GM21723 (cell line): ENCODE data around the gene P2RY1.

Experiments used
- ATAC-seq: cut with Tn5 transposase; IDR thresholded peaks from one replicate; pipeline ENCODE4 v1.9.1; 2021; ENCODE audit warnings: mild to moderate bottlenecking, moderate library complexity; ENCODE audit not compliant: unreplicated experiment

Gene P2RY1, protein sequence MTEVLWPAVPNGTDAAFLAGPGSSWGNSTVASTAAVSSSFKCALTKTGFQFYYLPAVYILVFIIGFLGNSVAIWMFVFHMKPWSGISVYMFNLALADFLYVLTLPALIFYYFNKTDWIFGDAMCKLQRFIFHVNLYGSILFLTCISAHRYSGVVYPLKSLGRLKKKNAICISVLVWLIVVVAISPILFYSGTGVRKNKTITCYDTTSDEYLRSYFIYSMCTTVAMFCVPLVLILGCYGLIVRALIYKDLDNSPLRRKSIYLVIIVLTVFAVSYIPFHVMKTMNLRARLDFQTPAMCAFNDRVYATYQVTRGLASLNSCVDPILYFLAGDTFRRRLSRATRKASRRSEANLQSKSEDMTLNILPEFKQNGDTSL

DNA sequence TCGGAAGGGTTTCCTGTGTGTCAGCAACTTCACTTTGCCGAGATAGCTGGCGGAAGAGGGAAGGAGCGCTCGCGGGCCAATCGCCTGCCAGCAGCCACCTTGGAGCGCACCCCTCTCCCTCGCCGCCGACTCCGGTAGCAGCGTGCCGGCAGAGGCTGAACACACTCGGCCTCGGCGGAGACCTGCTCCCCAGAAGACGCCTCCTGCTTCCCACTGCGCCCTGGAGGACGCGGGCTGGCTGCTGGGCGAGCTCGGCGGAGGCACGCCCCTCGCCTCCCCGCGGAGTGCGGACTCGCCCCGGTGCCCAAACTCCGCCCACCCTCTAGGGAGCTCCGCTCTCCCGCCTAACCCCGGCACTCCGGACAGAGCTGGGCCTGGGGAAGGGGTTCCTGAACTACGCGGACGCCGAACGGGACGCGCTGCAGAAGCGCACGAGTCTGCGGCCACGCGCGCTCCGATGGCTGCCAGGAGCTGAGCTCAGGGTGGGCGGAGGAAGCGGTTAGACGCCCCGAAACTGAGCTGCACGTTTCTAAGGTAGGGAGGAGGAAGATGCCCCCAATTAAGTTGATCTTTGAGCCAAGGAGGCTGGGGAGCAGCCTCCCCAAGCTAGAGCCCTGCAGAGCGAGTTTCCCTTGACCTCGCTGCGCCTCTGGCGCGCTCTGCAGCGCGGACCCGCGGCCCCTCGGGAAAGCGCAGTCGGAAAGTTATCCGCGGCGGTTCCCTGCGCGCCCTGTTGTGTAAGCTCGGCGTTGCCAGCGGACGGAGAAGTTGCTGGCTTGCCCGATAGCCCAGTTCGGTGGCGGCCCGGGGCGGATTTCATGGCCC, at the start of gene P2RY1:
P2RY1 (plus strand) TSS at position 356 of the 825 bp plus-strand sequence. CDS start 652 bp downstream, outside the sequence.
- peak; percentile 82 for ATAC-seq

DNA sequence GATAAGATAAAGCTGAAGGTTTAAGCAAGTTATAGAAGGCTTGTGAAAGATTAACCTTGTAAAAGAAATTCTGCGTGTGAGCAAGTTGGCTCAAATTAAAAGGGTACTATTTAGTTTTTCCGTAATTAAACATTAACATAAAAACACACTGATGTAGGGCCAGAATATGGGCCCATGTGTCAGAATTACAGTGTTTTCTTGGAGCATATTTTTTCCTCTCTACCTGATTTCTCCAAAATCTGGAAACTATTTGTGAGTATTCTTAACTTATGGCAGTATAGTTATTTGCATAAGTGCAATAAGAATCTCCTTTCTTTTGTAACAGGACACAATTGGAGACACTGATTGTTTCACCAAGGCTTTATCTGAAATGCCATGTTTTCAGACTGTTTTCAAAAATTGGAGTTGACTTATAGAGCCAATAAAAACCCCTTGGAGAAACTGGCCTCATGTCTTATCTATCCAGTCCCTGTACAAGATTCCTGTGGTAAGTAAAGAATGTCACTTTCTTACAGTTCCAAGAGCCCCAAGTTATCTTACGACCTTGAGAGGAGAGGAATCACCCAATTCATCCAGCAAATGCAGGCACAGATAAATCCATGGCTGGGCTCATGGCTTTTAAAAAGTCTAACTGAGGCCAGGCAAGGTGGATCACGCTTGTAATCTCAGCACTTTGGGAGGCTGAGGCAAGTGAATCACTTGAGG, 47.8 kb upstream of the P2RY1 start:
- no peak for ATAC-seq

DNA sequence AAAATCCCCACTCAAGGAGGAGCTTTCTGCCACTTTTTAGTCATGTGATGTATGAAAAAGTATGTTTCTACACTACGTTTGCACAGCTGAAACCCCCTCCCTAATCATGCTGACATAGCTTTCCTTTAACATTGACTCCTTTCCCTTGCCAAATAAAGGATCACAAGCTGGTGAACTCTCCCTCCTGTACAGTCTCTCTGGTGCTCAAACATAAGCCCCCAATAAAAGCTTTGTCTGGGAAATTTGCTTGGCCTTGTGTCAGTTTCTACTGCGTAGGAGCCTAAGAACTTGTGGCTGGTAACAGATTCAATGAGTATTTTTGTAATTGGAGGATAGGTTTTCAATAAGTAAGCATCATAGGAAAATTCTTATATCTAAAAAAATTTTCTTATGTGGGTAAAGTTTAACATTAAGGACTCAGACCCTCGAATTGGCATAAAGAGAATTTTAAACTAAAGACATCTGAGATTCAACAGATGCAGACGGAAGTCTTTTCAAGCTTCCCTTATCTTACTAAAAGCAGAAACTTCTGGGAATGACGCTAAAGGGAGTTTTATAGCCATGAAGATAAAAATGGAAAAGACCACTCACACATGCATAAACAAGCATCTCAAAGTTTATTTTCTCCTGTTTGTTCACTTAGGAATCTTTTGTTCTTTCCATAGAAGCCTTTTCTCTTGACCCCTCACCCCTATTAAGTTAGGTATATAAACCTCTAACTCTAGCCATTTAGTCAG, 44.1 kb upstream of the P2RY1 start:
- no peak for ATAC-seq

DNA sequence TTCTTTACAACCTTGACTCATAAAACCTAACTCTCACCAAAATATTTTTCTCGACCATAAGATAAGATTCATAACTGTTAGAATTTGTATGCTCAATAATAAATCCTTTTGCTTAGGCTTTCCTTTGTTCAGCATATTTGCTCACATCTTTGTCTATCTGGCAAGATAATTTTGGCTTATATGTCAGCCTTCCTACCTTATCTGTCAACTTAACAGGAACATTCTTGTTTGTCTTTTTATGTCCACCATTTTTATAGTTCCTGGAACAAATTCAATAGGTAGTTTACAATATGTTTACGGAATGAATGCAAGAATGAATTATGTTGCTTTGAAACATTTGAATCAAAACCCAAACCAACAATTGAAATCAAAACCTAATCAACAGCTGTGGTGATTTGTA, 41.0 kb upstream of the P2RY1 start:
- no peak for ATAC-seq

DNA sequence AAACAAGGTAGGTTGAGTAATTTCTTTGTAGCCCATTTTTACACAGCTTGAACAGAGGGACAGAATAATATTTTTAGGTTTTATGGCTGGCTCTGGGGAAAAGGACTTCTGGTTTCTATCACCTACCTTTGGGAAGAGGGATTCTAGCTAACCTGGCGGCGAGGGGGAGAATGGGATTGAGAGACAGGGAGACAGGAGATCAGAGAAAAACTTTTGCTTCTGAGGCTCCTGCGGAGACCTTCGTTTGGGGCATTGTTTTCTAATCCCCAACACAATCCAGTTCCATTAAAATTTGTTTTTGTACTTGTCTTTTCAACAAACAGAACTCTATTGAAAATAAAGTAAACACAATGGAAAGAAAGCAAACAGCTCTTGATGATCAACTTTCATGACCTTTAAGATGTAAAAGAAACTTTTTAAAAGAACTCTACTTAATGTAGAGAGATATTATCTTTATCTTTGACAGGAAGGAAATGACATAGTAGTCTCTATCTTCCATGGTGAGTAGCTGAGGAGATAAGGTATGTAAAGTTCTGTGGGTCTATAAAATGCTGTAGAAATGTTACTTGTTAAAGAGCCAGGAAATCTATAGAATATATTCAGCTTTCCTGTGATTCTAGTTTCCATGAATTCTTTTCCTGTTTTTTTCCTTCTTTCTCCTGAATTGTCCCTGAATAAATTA, 37.0 kb upstream of the P2RY1 start:
- no peak for ATAC-seq

DNA sequence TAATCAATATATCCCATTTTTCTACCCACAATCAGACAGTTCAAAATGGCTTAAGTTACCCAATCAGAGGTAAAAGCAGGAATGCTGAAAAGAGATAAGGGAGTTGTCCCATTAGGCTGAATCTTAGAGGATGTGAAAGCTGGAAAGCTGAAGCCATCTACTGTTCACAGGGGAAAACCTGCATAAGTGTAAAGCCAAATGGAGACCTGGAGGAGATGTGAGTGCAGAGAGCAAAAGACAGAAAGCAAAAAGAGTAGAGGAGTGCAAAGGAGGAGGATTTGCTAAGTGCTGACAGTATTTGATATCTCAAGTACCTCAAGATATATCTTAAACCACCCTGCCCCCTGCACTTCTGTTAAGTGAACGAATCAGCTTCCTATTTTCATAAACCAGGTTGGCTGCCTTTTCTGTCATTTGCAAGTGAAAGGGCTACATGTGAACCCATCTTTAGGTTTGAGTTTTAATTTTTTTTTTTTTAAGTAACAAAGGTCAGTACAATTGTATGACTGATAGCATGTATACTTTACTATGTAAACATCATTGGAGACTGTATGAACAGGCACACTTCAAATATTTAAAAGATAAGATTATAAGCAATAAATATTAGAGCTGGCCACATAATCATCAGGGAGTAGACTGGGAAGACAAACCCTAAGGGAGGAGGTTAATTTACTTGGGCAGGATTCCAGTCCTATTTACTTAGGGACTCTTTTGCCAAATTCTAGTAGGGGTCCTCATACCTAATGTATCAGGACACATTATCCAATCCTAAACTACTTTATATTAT, 22.8 kb upstream of the P2RY1 start:
- no peak for ATAC-seq

DNA sequence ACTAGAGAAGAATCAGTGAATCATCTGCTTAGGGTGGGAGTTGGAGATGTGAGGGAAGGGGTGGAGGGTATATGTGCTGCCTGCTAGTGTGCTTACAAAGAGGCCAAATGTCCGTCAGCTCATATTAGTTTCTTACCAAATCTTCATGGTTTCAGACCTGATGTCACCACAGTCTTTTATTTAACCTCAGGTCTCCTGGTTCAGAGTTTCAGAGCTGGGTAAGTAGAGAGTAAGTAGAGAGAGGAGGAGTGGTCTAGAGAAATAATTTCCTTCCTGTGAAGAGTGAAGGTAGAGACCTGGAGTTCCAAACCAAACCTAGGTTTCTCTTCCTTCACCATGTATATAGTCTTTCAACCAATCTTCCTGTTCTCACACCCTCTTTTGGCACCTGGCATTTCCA, 17.5 kb upstream of the P2RY1 start:
- ATAC-seq: no peak

DNA sequence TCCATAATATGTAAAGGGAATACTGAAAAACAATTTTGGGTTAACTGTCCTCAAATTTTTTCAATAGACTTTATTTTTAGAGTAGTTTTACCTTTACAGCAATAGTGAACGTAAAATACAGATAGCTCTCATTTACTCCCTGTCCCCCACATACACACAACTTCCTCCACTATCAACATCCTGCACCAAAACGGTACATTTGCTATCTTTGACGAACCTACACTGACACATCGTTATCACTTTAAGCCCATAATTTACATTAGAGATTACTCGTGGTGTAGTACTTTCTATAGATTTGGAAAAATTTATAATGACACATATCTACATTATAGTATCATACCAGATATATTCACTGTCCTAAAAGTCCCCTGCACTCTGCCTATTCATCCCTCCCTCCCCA, 16.9 kb upstream of the P2RY1 start:
- ATAC-seq: no peak

DNA sequence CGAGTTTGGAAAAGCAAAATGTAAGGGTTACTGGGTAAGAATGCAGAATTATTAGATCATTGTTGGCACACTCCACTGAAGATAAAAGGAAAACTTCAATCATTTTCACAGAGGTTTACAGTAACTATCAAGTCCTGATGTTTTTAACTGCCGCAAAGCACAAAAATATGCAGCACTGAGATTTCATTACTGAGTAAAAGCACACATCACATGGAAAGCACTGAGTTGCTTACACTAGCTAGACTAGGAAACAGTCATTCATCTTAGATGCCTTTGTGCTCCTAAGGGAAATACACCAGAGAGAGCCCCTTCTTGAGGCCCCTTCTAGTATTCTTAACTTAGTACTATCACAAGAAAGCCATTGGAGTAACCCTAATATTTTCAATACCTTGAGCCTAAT, 11.8 kb upstream of the P2RY1 start:
- no peak for ATAC-seq

DNA sequence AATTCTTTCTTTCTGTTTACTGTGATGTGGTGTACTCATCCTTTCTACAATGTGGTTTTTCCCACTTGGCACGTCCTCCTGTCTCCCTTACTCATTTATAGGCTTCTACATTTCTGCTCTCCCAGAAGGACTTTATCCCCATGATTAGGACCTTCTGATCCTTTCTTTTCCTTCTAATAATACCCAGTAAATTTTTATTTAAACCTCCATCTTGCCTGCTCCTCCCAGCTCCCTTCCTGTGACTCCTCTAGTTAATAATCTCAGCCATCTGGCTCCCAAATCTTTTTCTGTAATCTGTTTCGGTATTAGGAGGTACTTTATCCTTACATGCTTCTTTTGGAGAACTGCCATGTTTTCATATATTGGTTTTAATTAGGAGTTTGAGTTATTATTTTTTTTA, 11.2 kb upstream of the P2RY1 start:
- ATAC-seq: no peak

DNA sequence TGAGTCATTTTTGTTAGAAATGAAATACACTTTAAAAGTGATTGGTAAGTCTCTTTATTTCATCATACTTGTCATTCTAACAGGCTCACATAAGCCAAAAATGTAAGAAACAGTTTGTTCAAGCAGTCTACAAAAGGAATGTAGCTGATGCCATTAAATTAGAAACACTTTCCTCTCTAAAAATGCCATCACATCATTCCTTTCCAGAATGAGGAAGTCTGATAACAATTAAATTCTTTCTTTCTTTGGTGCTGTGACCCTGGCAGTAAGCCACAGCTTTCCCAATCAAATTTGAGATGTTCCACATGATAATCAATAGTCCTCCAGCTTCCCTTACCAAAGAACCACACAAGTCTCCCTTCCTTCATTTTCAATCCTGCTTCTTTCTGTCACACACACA, 9.4 kb upstream of the P2RY1 start:
- no peak for ATAC-seq

DNA sequence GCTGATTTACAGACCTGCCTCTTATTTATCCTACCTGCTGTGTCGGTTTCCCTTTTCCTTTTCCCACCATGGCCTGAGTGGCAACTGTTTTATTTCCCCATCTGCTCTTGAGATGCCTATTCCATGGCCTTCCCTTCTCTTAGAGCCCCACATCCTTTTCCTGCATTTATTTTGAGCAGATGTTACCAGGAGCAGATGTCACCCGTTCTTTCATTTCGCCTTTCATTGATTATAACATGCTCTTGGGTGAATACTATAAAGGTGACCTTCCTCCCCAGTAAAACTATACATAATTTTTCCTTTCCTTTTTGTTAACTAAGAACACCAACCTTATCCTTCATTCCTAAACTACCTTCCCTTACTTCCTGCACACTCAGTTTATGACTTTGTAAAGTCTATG, 8.5 kb upstream of the P2RY1 start:
- no peak for ATAC-seq

DNA sequence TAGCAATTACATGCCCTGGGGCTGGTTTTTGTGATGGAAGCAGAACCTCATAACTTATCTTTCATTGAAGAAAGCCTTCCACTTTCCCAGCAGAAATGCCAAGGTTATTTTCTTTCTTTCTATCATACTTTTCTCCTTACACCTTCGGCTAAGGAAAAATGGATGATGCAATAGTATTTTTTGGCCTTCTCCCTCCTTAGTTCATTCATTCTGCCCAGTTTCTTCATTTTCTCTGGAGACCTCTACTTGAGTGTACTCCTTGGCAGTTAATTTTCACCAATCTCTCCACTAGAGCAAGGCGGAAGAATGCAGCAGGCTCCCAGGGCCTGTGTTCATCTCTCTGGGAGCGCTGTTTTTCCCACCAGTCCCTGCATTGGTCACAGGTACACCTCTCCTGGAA, 7.6 kb upstream of the P2RY1 start:
- ATAC-seq: no peak

DNA sequence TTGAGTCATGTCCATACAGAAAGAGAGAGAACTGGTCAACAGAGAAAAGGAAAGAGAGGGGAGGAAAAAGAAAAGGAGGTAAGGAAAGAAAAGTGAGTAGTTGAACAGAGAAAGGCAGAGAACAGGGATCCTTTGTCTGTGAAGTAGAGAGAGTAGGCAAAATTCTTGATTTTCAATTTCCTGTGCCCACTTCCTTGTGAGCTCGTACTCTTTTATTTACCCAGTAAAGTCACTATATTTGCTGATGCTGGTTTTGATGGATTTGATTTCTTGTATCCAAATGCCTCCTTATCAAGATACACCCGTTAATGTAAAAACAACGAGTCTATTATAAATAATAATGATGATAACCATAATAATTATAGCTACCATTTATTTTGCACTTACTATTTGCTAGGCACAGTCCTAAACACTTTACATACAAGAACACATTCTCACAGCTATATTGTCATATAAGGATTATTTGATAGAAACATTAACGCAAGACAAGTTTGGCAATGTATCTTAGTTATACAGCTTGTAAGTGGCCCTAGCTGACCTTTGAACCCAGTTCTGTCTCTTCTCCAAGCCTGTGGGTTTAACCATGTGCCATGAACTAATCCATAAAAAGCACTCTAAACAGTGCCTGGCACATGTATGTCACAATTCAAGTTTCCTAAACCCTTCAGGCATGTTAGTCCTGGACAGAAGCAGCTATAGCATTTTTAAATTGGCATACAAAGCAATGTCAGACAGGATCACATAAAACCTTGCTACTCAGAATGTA, 6.7 kb upstream of the P2RY1 start:
- no peak for ATAC-seq

DNA sequence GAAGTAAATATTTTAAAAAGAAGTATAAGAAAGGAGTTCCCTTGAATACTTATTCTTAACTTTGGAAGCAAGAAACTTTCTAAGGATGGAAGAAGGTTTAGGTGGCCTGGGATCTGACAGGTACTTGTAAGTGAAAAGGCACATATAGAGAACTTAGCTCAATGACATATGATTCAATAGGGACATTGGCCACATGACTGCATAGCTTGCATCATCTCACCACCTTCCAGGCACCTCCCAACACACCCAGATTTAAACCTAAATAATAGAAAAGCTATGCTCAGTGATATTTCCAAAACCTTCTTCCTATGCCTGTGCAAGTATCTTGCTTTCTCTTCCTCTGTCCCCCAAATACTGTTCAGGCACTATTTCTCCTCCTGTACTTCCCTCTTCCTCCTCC, 4.7 kb upstream of the P2RY1 start:
- ATAC-seq: no peak

DNA sequence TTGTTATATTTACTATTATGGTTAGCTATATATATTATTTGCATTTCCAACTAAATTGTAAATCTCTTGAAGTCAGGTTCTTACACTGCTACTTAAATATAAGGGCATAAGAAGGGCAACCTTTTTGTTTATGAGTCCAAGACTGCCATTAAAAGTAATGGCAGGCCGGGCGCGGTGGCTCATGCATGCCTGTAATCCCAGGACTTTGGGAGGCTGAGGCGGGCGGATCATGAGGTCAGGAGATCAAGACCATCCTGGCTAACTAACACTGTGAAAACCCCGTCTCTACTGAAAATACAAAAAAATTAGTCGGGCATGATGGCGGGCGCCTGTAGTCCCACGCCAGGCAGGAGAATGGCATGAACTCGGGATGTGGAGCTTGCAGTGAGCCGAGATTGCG, 2.9 kb upstream of the P2RY1 start:
- no peak for ATAC-seq

DNA sequence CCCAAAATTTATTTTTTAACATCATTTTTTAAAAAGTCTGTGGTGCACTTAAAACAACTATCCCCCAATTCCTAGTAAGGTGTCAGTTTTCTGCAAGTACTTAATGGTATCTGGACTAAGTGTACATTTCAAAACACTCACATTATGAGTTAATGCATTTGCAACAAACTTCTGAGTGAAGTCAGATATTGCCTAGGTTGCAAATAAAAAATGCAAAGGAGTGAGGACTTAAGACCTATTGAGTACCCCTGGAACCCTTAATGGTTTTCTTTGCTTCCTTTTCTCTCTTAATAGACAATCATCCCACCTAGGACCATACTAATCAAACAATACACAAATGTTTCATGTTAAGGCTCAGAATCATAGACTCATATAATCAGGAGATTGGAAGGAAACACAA, 1.8 kb upstream of the P2RY1 start:
- ATAC-seq: no peak

DNA sequence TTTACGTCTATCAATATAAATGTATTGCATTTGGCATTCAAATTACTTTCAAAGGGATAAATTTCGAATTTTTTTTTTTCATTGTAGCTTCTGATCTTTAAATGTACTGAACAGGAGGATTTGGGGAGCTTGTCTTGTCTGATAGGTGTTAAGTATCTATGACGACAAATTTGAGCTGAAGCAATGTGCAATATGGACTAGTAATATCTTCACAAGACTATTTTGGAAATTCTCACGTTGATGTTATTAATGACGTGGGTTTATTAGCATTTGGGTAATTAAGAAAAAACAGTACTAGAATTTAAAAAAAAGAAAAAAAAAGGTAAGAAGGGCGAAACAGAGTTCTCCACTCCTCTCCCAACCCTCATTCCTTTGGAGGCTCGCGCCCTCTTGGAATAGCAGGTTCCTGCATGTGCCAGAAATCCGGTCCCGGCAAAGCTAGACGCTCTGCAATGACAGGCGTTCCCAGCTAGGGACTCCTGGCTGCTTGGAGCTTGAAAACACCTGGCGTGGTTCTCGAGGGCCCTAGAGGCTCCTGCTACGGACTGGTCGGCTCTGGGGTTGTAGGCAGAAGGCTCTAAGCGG, 648 bp upstream of the P2RY1 start:
- ATAC-seq: no peak
